Posterior vena cava (tissue), 2 donors: ENCODE results near the gene FAM20A. TPM values are rescaled to one million over a fixed set of nuclear protein-coding genes. Genes with fewer than 3 reads are reported as not detected.
"Not testable (repeated sequence)": the region's sequence is repeated elsewhere in the genome, so short reads cannot be mapped to it uniquely, and the experiment has no call there.

Experiments
- DNase-seq: peaks from one replicate; pipeline ENCODE4 v3.0.0-alpha.2; 2020; ENCODE audit warnings: low spot score
- intact Hi-C, 2 donors: fragments of 100-400 bp; cut with DNase I; formaldehyde crosslinking; loops; one replicate each; pipeline versions ENCODE4 v1.14.1 to v1.14.2; 2022 to 2023
- total RNA-seq, 2 donors: library from RNA; stranded (reverse); fragmentation: NEBNext Ultra II Directional; extraction: Animal tissue kit (Norgen Biotek cat#: 25700); gene quantifications; one replicate each; pipeline ENCODE4 v1.2.1, GENCODE V29; 2021
- donor health status: DM: yes; HTN: yes; CAD: no.
- donor health status: DM: yes; HTN: yes; CAD: no.

Gene FAM20A
- total RNA-seq, 2 donors from 2014 or later, result 17.6 to 29.9 TPM

DNA sequence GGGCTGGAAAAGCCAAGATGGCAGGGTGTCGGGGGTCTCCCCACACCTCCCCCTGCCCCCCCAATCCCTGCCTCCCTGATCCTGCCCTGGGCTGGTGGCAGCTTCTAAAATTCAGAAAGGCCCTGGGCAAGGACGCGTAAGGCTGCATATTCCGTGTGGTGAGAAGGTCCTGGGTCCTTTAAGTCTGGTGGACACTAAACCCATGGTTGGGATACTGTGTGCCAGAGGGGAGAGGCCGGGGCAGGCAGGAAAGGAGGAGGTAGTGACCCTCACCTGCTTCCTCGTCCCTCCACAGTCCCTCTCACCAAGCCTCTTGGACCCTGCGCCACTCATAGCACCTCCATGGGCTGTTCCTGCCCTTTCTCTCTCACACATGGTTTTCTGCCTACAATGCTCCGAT is 60.2 kb downstream of the FAM20A start:
- no peak for DNase-seq
- intact Hi-C loops, result no loop called here

DNA sequence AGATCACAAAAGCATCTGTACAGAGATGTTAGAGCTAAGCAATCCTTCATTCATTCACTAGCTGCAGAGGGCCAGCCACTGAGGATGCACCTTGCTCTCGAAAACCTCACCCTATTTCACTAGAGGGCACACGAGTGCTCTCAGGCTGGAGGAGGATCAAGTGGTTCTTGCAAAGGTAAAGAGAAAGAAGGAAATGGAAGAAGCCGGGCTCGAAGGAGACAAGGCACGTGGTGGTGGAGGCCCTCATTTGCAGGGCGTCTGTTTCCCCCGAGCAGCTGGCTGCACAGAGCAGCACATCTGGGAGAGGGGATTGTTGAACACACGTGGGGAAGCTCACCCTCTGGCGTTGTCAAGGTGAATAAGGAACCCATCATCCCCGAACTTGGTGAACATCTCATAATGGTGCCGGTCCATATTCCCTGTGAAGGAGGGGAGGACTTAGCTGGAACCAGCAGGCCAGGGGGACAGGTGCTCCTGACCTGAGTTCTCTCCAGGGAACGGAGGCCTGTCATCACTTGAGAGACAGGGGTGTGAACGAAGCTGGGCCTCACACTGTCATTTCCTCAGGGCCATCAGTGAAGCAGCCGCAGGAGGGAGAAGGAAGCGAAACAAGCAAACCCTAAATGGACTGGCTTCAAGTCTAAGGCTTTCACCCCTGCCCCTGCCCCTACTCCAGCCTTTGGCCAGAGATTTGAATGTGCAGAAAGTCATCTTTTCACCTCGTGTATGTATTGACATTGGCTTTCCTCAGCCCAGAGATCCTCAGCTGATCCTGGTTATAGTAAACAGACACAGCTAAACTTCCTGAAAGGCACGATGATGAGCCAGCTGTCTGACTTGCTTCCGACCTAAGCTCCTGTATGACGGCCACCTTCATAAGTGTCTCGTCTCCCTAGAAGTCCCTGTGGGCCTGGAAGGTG is 61.4 kb downstream of the FAM20A start:
- no peak for DNase-seq
- intact Hi-C loops, result no loop called here

DNA sequence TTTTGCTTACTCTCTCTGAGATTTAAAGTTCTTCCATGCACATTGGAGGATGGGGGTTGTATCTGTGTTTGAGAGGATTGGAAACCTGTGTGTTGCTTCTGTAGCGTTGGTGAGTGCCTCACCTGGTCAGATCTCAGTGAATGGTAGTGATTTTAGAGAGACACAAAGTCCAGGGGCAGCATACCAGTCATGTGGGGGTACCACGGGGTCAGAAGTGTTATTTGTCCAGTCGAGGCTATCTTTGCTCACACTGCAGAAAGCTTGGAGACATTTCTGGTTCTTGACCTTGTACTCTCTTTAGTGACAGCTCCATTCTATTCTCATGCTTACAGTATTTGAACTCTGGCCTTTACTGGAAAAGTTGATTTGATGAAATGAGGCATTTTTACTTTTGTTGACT is 65.2 kb downstream of the FAM20A start:
- no peak for DNase-seq
- intact Hi-C loops, result no loop called here

GRCh38 chr17:68534695-68535088 is 66.5 kb downstream of the FAM20A start:
- intact Hi-C loops, result no loop called here
- no peak for DNase-seq

- intact Hi-C loops, result no loop called here
- no peak for DNase-seq
Observed at GRCh38 chr17:68533887-68534694, 67.1 kb downstream of the FAM20A start.

DNA sequence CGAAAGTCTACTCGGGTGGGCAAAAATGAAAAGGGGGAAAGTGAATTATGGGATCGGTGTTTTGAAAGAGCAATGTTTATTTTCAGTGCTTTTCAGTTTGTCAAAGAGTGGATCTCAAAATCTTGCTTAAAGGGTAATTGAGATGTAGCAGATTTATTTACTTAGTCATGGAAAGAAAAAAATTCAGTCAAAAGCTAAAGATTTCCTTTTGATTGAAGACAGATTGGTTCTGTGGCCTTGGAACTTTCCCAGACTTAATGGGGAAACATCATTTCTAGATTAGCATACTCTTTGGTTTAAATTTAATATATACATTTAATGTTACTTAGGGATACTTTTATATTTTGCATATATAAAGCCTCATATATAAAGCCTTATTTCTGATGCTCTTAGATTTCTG is 68.3 kb downstream of the FAM20A start:
- intact Hi-C loops, result no loop called here
- DNase-seq, result no peak

GRCh38 chr17:68531252-68531651 is 69.9 kb downstream of the FAM20A start:
- intact Hi-C loops, result no loop called here
- no peak for DNase-seq

DNA sequence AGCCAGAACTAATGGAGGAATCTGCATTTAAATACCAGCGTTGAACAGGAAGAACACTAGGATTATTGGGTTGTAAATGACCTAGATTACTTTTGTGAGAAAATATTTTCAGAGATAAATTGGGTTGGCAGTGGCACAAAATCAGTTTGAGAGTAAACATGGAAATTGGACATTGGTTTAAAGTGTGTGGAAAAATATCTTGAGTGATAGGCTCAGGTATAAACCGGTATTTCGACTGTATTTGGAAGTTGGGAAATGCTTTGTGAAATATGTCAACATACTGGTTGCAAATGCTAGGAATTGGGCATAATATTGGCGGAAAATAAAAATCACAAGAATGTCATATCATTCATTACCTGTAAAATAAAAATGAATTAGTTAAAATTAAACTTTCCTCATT is 73.9 kb downstream of the FAM20A start:
- DNase-seq, result no peak
- intact Hi-C loops, result no loop called here

DNA sequence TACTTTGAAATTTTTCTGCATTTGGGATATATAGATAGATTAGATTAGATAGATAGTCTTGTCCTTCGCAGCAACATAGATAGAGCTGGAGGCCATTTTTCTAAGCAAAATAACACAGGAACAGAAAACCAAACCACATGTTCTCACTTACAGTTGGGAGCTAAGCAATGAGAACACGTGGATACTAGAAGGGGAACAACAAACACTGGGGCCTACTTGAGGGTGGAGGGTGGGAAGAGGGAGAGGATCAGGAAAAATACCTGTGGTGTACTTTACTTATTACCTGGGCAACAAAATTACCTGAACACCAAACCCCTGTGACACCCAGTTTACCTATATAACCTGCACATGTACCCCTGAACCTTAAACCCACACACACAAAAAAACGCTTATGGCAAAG is 74.6 kb downstream of the FAM20A start:
- intact Hi-C loops, result no loop called here
- DNase-seq, result no peak

- intact Hi-C loops, result no loop called here
- DNase-seq, result no peak
Observed at GRCh38 chr17:68522266-68522665, 78.9 kb downstream of the FAM20A start.

- intact Hi-C loops, result no loop called here
- no peak for DNase-seq
Observed at GRCh38 chr17:68519911-68520310, 81.3 kb downstream of the FAM20A start.

GRCh38 chr17:68519051-68519450 is 82.1 kb downstream of the FAM20A start:
- intact Hi-C loops, result not testable (repeated sequence)

DNA sequence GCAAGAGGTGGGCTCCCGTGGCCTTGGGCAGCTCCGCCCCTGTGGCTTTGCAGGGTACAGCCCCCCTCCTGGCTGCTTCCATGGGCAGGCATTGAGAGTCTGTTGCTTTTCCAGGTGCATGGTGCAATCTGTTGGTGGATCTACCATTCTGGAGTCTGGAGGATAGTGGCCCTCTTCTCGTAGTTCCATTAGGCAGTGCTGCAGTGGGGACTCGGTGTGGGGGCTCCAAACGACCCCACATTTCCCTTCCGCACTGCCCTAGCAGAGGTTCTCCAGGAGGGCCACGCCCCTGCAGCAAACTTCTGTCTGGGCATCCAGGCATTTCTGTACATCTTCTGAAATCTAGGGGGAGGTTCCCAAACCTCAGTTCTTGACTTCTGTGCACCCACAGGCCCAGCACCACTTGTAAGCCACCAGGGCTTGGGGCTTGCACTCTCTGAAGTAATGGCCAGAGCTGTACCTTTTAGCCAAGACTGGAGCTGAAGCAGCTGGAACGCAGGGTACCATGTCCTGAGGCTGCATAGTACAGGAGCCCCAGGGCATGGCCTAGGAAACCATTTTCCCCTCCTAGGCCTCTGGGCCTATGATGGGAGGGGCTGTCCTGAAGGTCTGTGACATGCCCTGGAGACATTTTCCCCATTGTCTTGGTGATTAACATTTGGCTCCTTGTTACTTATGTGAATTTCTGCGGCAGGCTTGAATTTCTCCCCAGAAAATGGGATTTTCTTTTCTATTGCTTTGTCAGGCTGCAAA is 82.9 kb downstream of the FAM20A start:
- intact Hi-C loops, result no loop called here
- DNase-seq, result no peak

More at GRCh38 chr17:68519051-68519450, 82.1 kb downstream of the FAM20A start:
- not testable (repeated sequence) for DNase-seq

DNA sequence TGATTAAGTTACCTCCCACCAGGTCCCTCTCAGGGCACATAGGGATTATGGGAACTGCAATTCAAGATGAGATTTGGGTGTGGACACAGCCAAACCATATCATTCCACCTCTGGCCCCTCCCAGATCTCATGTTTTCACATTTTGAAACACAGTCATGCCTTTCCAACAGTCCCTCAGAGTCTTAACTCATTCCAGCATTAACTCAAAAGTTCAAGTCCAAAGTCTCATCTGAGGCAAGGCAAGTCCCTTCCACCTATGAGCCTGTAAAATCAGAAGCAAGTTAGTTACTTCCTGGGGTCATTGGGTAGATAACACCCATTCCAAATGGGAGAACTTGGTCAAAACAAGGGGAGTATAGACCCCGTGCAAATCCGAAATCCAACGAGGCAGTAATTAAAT is 83.6 kb downstream of the FAM20A start:
- intact Hi-C loops, DNase-seq: not testable (repeated sequence)

- intact Hi-C loops, result no loop called here
- no peak for DNase-seq
Observed at GRCh38 chr17:68516732-68517131, 84.4 kb downstream of the FAM20A start.

DNA sequence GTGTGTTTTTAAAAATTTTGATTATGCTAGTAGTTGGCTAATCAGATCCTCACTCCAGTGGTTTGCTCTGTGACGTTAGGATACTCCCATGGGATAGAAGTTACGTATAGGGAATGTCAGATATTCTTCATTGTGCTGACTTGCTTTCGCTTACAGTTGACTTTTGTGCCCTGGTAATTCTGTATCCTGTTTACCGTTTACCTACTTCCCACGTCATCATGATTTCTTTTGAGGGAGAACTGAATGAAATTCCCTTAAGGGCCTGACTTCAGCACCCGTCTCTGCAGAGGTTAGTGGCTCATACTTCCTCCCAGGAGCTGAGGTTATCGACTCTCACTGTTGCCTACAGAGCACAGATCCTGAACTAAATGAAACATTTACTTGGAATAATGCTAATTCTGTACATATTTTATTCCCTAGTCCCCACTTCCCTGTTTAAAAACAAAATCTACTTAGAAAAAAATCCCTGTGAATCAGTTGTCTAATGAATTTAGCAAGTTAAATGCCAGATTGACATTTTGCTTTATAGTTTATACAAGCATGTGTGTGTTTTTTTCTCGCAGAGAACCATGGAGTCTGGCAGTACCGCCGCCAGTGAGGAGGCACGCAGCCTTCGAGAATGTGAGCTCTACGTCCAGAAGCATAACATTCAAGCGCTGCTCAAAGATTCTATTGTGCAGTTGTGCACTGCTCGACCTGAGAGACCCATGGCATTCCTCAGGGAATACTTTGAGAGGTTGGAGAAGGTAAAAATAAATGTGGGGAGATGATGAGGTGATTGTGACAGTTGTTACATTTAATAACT is 86.1 kb downstream of the FAM20A start:
- DNase-seq, result no peak
- intact Hi-C loops, result no loop called here

DNA sequence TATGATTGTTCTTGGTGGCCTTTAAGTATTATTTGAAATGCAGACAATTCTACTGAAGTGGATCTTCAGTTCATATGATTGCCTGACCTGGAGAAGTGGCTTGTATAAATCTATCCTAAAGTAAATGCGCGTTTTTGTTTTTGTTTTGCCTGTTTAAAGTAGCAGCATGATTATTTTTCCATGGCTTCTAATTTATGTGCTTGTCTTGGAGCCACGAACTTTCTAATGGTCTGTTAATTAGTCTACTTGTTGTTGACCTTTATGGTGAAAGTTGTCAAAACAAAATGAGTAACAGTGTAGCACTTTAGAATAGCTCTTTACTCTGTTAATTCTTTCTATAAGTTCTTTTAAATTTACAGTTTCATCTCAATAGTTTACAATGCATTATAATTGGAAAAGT is 87.2 kb downstream of the FAM20A start:
- no peak for DNase-seq
- intact Hi-C loops, result no loop called here

DNA sequence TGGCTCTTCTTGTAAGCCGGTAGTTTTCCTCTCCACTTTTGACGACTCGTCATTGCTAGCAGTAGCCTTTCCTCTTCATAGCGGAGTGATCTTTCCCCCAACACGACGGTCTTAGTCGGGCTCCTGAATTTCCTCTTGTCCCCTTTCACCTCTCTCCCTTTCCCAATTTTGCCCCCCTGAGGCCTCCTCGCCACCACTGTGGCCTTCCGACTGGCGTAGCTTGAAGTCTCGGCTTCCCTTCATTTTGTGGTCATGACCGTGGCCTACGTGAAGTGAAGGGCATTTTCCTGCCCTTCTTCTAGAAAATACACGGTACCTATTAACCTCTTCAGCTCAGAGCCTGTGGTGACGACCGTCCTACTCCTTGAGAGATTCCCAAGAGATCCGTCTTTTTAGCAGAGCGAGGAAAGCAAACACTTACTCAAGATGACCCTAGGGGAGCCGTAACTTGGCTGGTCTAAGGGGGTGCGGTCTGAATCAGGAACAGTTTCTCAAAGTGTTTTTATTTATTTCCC is 88.2 kb downstream of the FAM20A start:
- DNase-seq, result no peak
- intact Hi-C loops, result no loop called here
